IMR-90 (cell line): ENCODE results near the gene EYS. TPM values are rescaled to one million over a fixed set of nuclear protein-coding genes. Genes with fewer than 3 reads are reported as not detected.

Experiments used
- ATAC-seq: fragments of 200-7000 bp; cut with Tn5 transposase; 2 replicates; pipeline ENCODE4 v1.9.1; 2020; ENCODE audit warnings: low read depth, mild to moderate bottlenecking, moderate library complexity
- BruUV-seq: library from RNA; stranded (reverse); fragments of 400-500 nt; replicated peaks from 2 replicates; lab custom pipeline; 2021; lab: Mats Ljungman, UMichigan
- CTCF ChIA-PET: fragments of 300-600 bp; formaldehyde crosslinking; extraction: SDS; loops from one replicate; lab custom pipeline; 2021; ENCODE audit warnings: antibody characterized with exemption; lab: Yijun Ruan, JAX
- POLR2A ChIA-PET: fragments of 300-600 bp; sonication (Branson Sonifier 250); formaldehyde crosslinking; loops from one replicate; lab custom pipeline; 2022; ENCODE audit warnings: antibody characterized with exemption; ENCODE audit not compliant: unreplicated experiment; lab: Charles Lee
- DNase-seq: peaks from one replicate; pipeline ENCODE4 v3.0.0; 2013
- H2AFZ ChIP-seq: replicated peaks from 2 replicates; pipeline ENCODE3; 2013; ENCODE audit warnings: low read length, mild to moderate bottlenecking; ENCODE audit not compliant: poor library complexity
- H2AK5ac ChIP-seq: 2 replicates; pipeline ENCODE4 v1.6.1; 2013; ENCODE audit warnings: low read depth, low read length, inconsistent platforms
- H2AK9ac ChIP-seq: replicated peaks from 2 replicates; pipeline ENCODE3; 2013; ENCODE audit warnings: mild to moderate bottlenecking, low read depth, low read length, moderate library complexity; ENCODE audit not compliant: poor library complexity
- H2BK120ac ChIP-seq: 2 replicates; pipeline ENCODE4 v1.6.1; 2013; ENCODE audit warnings: low read depth, low read length, inconsistent platforms
- H2BK15ac ChIP-seq: 3 replicates; pipeline ENCODE4 v1.6.1; 2013; ENCODE audit warnings: low read depth, low read length, inconsistent platforms
- H2BK20ac ChIP-seq: 2 replicates; pipeline ENCODE4 v1.6.1; 2013; ENCODE audit warnings: low read depth, mild to moderate bottlenecking, inconsistent platforms, low read length, moderate library complexity
- H2BK5ac ChIP-seq: 2 replicates; pipeline ENCODE4 v1.6.1; 2013; ENCODE audit warnings: mild to moderate bottlenecking, low read depth, low read length, inconsistent platforms; ENCODE audit not compliant: poor library complexity, severe bottlenecking
- H3K14ac ChIP-seq: replicated peaks from 2 replicates; pipeline ENCODE4 v1.6.1; 2013; ENCODE audit warnings: low read depth, low read length, inconsistent platforms
- H3K18ac ChIP-seq: 2 replicates; pipeline ENCODE4 v1.6.1; 2013; ENCODE audit warnings: low read depth, low read length, control low read depth
- H3K23ac ChIP-seq: 2 replicates; pipeline ENCODE4 v1.6.1; 2013; ENCODE audit warnings: low read depth, low read length, inconsistent platforms
- H3K27ac ChIP-seq: 2 replicates; pipeline ENCODE4 v1.5.1; 2013; ENCODE audit warnings: mild to moderate bottlenecking, control low read depth, low read length; ENCODE audit not compliant: insufficient read depth
- H3K27me3 ChIP-seq: 2 replicates; pipeline ENCODE4 v1.6.1; 2013; ENCODE audit warnings: low read length; ENCODE audit not compliant: control insufficient read depth, insufficient read depth
- H3K36me3 ChIP-seq: 2 replicates; pipeline ENCODE4 v1.6.1; 2013; ENCODE audit warnings: low read length, mixed read lengths; ENCODE audit not compliant: control insufficient read depth, insufficient read depth
- H3K4ac ChIP-seq: 2 replicates; pipeline ENCODE4 v1.6.1; 2013; ENCODE audit warnings: low read depth, low read length, inconsistent platforms
- H3K4me1 ChIP-seq: 2 replicates; pipeline ENCODE4 v1.6.1; 2013; ENCODE audit warnings: low read length, mixed read lengths; ENCODE audit not compliant: control insufficient read depth, insufficient read depth
- H3K4me2 ChIP-seq: 2 replicates; pipeline ENCODE4 v1.6.1; 2013; ENCODE audit warnings: low read depth, mild to moderate bottlenecking, control low read depth, low read length, moderate library complexity
- H3K4me3 ChIP-seq: 2 replicates; pipeline ENCODE4 v1.5.1; 2013; ENCODE audit warnings: low read depth, mild to moderate bottlenecking, control low read depth, low read length, moderate library complexity; ENCODE audit not compliant: insufficient read depth
- H3K56ac ChIP-seq: 2 replicates; pipeline ENCODE4 v1.6.1; 2013; ENCODE audit warnings: low read length, inconsistent platforms; ENCODE audit not compliant: insufficient read depth; ENCODE audit errors: extremely low read depth
- H3K79me1 ChIP-seq, 2 experiments: 2 replicates each; pipeline ENCODE4 v1.6.1; 2013; ENCODE audit warnings: low read length in 2 of 2, inconsistent platforms in 1 of 2, low read depth in 1 of 2
- H3K9ac ChIP-seq: 2 replicates; pipeline ENCODE4 v1.6.1; 2013; ENCODE audit warnings: low read depth, low read length, control low read depth
- H3K9me1 ChIP-seq: 2 replicates; pipeline ENCODE4 v1.6.1; 2013; ENCODE audit warnings: low read length, inconsistent platforms; ENCODE audit not compliant: insufficient read depth
- H3K9me3 ChIP-seq: 2 replicates; pipeline ENCODE4 v1.6.1; 2013; ENCODE audit warnings: low read length; ENCODE audit not compliant: control insufficient read depth, insufficient read depth
- H4K20me1 ChIP-seq: 2 replicates; pipeline ENCODE4 v1.6.1; 2013; ENCODE audit warnings: low read length, inconsistent platforms; ENCODE audit not compliant: insufficient read depth
- H4K5ac ChIP-seq: 2 replicates; pipeline ENCODE4 v1.6.1; 2013; ENCODE audit warnings: mild to moderate bottlenecking, low read depth, low read length, control low read depth
- H4K8ac ChIP-seq, 2 experiments: 2 replicates each; pipeline ENCODE4 v1.6.1; 2013; ENCODE audit warnings: low read depth in 2 of 2, low read length in 2 of 2, control low read depth in 1 of 2, inconsistent platforms in 1 of 2
- H4K91ac ChIP-seq: 2 replicates; pipeline ENCODE4 v1.6.1; 2013; ENCODE audit warnings: low read depth, low read length, inconsistent platforms; ENCODE audit not compliant: insufficient read depth
- FOS ChIP-seq: fragments of 150-350 bp; IDR thresholded peaks from 2 replicates; pipeline ENCODE4 v1.6.1; 2016; ENCODE audit warnings: low read depth, low read length
- RCOR1 ChIP-seq: IDR thresholded peaks from 2 replicates; pipeline ENCODE4 v1.6.1; 2012; ENCODE audit warnings: mild to moderate bottlenecking, low read length, improper control_type of control experiment; ENCODE audit not compliant: insufficient replicate concordance
- RFX5 ChIP-seq: IDR thresholded peaks from 2 replicates; pipeline ENCODE4 v1.8.0; 2012; ENCODE audit warnings: low read depth, mild to moderate bottlenecking, low read length, moderate library complexity
- WGBS, 2 experiments: methylation state at CpG; one replicate each; pipeline versions ENCODE4 v1.1.5 to v1.1.7; 2013; ENCODE audit warnings: missing lambda C conversion rate in 2 of 2; ENCODE audit not compliant: insufficient read length in 1 of 2; ENCODE audit errors: extremely low coverage in 2 of 2; 5-methylcytosine and 5-hydroxymethylcytosine counted together
- dilution Hi-C: fragments of 300-500 bp; cut with HindIII; formaldehyde crosslinking; loops from one replicate; pipeline ENCODE4 v1.14.3; 2018; ENCODE audit warnings: low sequenced_read_pairs; ENCODE audit not compliant: unreplicated experiment
- in situ Hi-C: fragments of 300-500 bp; cut with MboI; formaldehyde crosslinking; loops from 3 replicates; pipeline ENCODE4 v1.14.3; 2019; ENCODE audit warnings: low sequenced_read_pairs, inconsistent platforms, mixed read lengths
- intact Hi-C: fragments of 100-400 bp; cut with micrococcal nuclease; formaldehyde crosslinking; loops from 2 replicates; pipeline ENCODE4 v1.10.0; 2022
- polyA plus RNA-seq, 3 experiments: library from polyadenylated mRNA; depleted of rRNA; stranded (reverse); fragments of >200 nt; gene quantifications; 2 replicates each; pipeline ENCODE4 v1.2.3, GENCODE V29; 2012; ENCODE audit warnings: low replicate concordance in 1 of 3
- total RNA-seq: library from RNA; depleted of rRNA; stranded (reverse); fragments of >200 nt; gene quantifications from 2 replicates; pipeline ENCODE4 v1.2.3, GENCODE V29; 2012
- TF ChIP-seq, protein P1 (sequence below): conservative IDR thresholded peaks from 2 replicates; pipeline ENCODE4 v1.5.1; 2012; ENCODE audit warnings: mild to moderate bottlenecking, low read depth, low read length, improper control_type of control experiment
- TF ChIP-seq, protein P2 (sequence below): fragments of 150-350 bp; IDR thresholded peaks from 2 replicates; pipeline ENCODE4 v1.6.1; 2016; ENCODE audit warnings: low read depth, mild to moderate bottlenecking, low read length, moderate library complexity, borderline replicate concordance

EYS gene
- total and polyA plus RNA-seq, 2 of the 4 experiments (the other 2 are of a cell fraction) = under 0.01 TPM; not detected in 1

DNA sequence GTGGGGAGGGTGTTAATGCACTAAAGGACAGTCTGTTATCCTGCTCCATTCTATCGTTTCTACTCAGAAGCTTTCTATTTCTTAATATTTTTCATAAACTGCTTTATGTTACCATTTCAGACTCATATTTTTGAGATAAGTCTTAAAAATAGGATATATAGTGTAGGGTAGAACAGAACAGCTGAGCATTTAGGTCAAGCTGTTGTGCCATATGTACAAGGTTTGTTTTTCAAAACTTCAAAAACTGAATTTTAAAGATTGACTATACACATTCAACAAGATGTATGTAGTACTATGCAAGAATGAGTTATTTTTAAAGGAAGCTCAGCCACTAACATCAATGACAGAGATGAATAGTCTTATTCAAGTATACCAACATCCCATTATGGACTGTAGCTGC, 1634.3 kb downstream of the EYS start:
- no peaks in the 10 kb centered on the region for H3K4me1 ChIP-seq
- H3K27ac ChIP-seq = no peak overlapping the region
- no peak overlapping the region for H2BK15ac ChIP-seq
- no peak overlapping the region for H3K4me3 ChIP-seq
- H3K9ac ChIP-seq = no peak overlapping the region
- ATAC-seq (no peak), DNase-seq (no peak)
- H3K27me3 ChIP-seq = no peaks in the 10 kb centered on the region
- H3K56ac ChIP-seq = no peak overlapping the region
- H2BK20ac ChIP-seq = no peak overlapping the region
- H4K5ac ChIP-seq = no peak overlapping the region
- TF ChIP-seq, protein P1, sequence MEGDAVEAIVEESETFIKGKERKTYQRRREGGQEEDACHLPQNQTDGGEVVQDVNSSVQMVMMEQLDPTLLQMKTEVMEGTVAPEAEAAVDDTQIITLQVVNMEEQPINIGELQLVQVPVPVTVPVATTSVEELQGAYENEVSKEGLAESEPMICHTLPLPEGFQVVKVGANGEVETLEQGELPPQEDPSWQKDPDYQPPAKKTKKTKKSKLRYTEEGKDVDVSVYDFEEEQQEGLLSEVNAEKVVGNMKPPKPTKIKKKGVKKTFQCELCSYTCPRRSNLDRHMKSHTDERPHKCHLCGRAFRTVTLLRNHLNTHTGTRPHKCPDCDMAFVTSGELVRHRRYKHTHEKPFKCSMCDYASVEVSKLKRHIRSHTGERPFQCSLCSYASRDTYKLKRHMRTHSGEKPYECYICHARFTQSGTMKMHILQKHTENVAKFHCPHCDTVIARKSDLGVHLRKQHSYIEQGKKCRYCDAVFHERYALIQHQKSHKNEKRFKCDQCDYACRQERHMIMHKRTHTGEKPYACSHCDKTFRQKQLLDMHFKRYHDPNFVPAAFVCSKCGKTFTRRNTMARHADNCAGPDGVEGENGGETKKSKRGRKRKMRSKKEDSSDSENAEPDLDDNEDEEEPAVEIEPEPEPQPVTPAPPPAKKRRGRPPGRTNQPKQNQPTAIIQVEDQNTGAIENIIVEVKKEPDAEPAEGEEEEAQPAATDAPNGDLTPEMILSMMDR = no peak
- TF ChIP-seq RCOR1 (no peak), FOS (no peak), RFX5 (no peak)
- TF ChIP-seq, protein P2, sequence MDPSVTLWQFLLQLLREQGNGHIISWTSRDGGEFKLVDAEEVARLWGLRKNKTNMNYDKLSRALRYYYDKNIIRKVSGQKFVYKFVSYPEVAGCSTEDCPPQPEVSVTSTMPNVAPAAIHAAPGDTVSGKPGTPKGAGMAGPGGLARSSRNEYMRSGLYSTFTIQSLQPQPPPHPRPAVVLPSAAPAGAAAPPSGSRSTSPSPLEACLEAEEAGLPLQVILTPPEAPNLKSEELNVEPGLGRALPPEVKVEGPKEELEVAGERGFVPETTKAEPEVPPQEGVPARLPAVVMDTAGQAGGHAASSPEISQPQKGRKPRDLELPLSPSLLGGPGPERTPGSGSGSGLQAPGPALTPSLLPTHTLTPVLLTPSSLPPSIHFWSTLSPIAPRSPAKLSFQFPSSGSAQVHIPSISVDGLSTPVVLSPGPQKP = no peak
- no peak overlapping the region for H2AK5ac ChIP-seq
- no peaks in the 10 kb centered on the region for H4K20me1 ChIP-seq
- H4K91ac ChIP-seq = no peak overlapping the region
- H3K14ac ChIP-seq = no peak overlapping the region
- no peak overlapping the region for H3K23ac ChIP-seq
- POLR2A ChIA-PET = no interaction called here
- H3K79me1 ChIP-seq = no peaks in the 10 kb centered on the region
- H3K9me3 ChIP-seq = no peaks in the 10 kb centered on the region
- no CpG with 5 or more reads among the region's 1 CpG for WGBS, 2 experiments
- no peak overlapping the region for H3K4ac ChIP-seq
- no peak overlapping the region for H2AFZ ChIP-seq
- H4K8ac ChIP-seq = no peak overlapping the region
- in situ Hi-C loops (no loop called here), dilution Hi-C loops (no loop called here), intact Hi-C loops (no loop called here)
- H2BK5ac ChIP-seq = no peak overlapping the region
- H2AK9ac ChIP-seq = no peak overlapping the region
- no peak overlapping the region for H3K18ac ChIP-seq
- no peak overlapping the region for H2BK120ac ChIP-seq
- no TSS peak for BruUV-seq
- H3K4me2 ChIP-seq = no peak overlapping the region
- H3K36me3 ChIP-seq = no peaks in the 10 kb centered on the region
- CTCF ChIA-PET = no interaction called here
- no peaks in the 10 kb centered on the region for H3K9me1 ChIP-seq
